ENCODE results near the gene TENM3.

Gene TENM3

GRCh38 chr4:182291597-182292270 lies 48.5 kb downstream of the TENM3 start:
- no peak for DNase-seq

GRCh38 chr4:182292612-182293011 lies 49.4 kb downstream of the TENM3 start:
- DNase-seq: no peak

- no peak for DNase-seq
Observed at GRCh38 chr4:182293691-182294255, 50.6 kb downstream of the TENM3 start.

- DNase-seq: no peak
Observed at GRCh38 chr4:182294451-182294850, 51.2 kb downstream of the TENM3 start.

- no peak for DNase-seq
Observed at GRCh38 chr4:182297659-182298058, 54.5 kb downstream of the TENM3 start.

GRCh38 chr4:182301736-182302135 lies 58.5 kb downstream of the TENM3 start:
- no peak for DNase-seq

- no peak for DNase-seq
Observed at GRCh38 chr4:182303847-182304246, 60.6 kb downstream of the TENM3 start.

GRCh38 chr4:182306792-182307507 lies 63.7 kb downstream of the TENM3 start:
- peak in 1 of 2 experiments; percentile 6 for DNase-seq

- DNase-seq: no peak
Observed at GRCh38 chr4:182307746-182308145, 64.5 kb downstream of the TENM3 start.

GRCh38 chr4:182309877-182310276 lies 66.7 kb downstream of the TENM3 start:
- no peak for DNase-seq

GRCh38 chr4:182310316-182310715 lies 67.1 kb downstream of the TENM3 start:
- DNase-seq: no peak

GRCh38 chr4:182310962-182311361 lies 67.8 kb downstream of the TENM3 start:
- DNase-seq: no peak

- no peak for DNase-seq
Observed at GRCh38 chr4:182314537-182314936, 71.3 kb downstream of the TENM3 start.

- no peak for DNase-seq
Observed at GRCh38 chr4:182318256-182318655, 75.1 kb downstream of the TENM3 start.

GRCh38 chr4:182320092-182320491 lies 76.9 kb downstream of the TENM3 start:
- DNase-seq: no peak

- no peak for DNase-seq
Observed at GRCh38 chr4:182320580-182320979, 77.4 kb downstream of the TENM3 start.

GRCh38 chr4:182324282-182324681 lies 81.1 kb downstream of the TENM3 start:
- DNase-seq: no peak

GRCh38 chr4:182325397-182325796 lies 82.2 kb downstream of the TENM3 start:
- DNase-seq: no peak

- DNase-seq: no peak
Observed at GRCh38 chr4:182325848-182326255, 82.7 kb downstream of the TENM3 start.

GRCh38 chr4:182328505-182328904 lies 85.3 kb downstream of the TENM3 start:
- no peak for DNase-seq

GRCh38 chr4:182337366-182337765 lies 94.2 kb downstream of the TENM3 start:
- no peak for DNase-seq

GRCh38 chr4:182338063-182338462 lies 94.9 kb downstream of the TENM3 start:
- no peak for DNase-seq

- peak in 1 of 2 experiments; percentile 19 for DNase-seq
Observed at GRCh38 chr4:182338746-182339145, 95.5 kb downstream of the TENM3 start.

GRCh38 chr4:182339221-182339641 lies 96.0 kb downstream of the TENM3 start:
- peak; percentile 82 for DNase-seq
